Measurements from ENCODE around the gene DGKI. TPM values are rescaled to one million over a fixed set of nuclear protein-coding genes. Genes with fewer than 3 reads are reported as not detected.

The DGKI gene
- total and polyA plus RNA-seq, 2 donors (not counting 1 experiment from before 2014, with no cell fraction given): not detected

DNA sequence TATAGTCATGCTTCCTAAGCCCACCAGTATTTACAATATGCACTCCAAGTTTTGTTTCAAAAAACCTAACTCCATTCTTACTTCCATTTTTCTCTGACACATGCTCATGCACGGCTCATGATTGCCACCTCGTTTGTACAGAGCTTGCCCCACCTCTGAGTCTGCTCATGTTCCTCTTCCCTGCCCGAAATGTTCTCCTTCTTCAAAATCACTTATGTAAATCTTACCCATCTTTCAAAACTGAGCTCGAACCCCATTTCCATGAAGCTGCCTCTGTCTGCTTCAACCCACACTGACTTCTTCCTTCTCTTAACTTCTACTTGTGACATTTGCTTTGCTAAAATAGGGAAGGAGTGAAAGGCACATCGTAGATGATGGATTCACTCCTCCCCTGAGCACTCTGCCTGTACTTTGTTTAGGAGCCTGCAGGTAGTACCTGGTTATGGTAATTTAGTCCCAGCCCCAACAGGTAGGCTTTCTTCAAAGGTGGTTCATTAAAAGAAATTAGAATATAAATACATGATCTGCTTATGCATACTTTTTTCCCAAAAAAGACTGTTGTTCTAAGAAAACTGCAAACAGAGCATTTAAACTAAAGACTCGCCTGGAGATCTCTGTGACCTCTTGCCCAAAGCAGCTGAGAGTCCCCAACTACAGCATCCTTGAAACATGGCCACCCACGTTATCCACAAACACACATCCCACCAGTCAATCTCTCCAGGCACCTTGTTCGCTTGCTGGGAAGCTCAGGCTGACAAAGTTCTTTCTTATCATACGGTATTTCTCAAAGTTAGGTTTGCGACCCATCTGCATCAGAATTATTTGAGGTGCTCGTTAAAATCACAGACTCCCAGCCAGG, 172.0 kb downstream of the DGKI start:
- Histone ChIP-seq H3K9me3 (ENCODE audit: control extremely low read depth in 1 of 3, control insufficient read depth in 2 of 3, insufficient read depth in 1 of 3, low read length in 2 of 3) (no peaks in the 10 kb centered on the region), H4K20me1 (ENCODE audit: control insufficient read depth, insufficient read depth, low read length, poor library complexity, severe bottlenecking) (no peaks in the 10 kb centered on the region), H3K4me3 (ENCODE audit: control extremely low read depth in 1 of 5, extremely low read depth in 1 of 5, insufficient read depth in 1 of 5, low read depth in 2 of 5, low read length in 4 of 5) (no peak overlapping the region), H3K4me2 (replicated peaks; ENCODE audit: low read depth, low read length, poor library complexity, severe bottlenecking) (no peak overlapping the region), H3K4me1 (ENCODE audit: control insufficient read depth in 2 of 2, insufficient read depth in 2 of 2, low read length in 2 of 2) (no peaks in the 10 kb centered on the region), H3K27me3 (replicated peaks in 1 of 4; ENCODE audit: control extremely low read depth in 1 of 4, control insufficient read depth in 3 of 4, insufficient read depth in 4 of 4, low read length in 3 of 4) (no peaks in the 10 kb centered on the region), H3K9ac (ENCODE audit: low read length) (no peak overlapping the region), H2AFZ (ENCODE audit: insufficient read depth, low read depth, low read length, poor library complexity, severe bottlenecking) (no peak overlapping the region), H3K27ac (ENCODE audit: low read length in 2 of 2) (no peak overlapping the region), H3K36me3 (replicated peaks in 1 of 2; ENCODE audit: control extremely low read depth in 1 of 2, control insufficient read depth in 1 of 2, extremely low read depth in 1 of 2, insufficient read depth in 2 of 2, low read length in 1 of 2) (no peaks in the 10 kb centered on the region), H3K79me2 (ENCODE audit: control insufficient read depth, insufficient read depth, low read length) (no peaks in the 10 kb centered on the region)
- Mint-ChIP-seq H3K27ac (no peak overlapping the region), H3K4me3 (no peak overlapping the region), H3K27me3 (peaks cover 10% of the 10 kb centered on the region), H3K4me1 (no peaks in the 10 kb centered on the region), H3K9me3 (ENCODE audit: insufficient read depth) (no peaks in the 10 kb centered on the region)
- TF ChIP-seq EZH2 (IDR thresholded peaks at IDR 0.05; ENCODE audit: borderline replicate concordance, insufficient read depth, low read depth, low read length, poor library complexity, severe bottlenecking): no peak
- TF ChIP-seq, protein P1, sequence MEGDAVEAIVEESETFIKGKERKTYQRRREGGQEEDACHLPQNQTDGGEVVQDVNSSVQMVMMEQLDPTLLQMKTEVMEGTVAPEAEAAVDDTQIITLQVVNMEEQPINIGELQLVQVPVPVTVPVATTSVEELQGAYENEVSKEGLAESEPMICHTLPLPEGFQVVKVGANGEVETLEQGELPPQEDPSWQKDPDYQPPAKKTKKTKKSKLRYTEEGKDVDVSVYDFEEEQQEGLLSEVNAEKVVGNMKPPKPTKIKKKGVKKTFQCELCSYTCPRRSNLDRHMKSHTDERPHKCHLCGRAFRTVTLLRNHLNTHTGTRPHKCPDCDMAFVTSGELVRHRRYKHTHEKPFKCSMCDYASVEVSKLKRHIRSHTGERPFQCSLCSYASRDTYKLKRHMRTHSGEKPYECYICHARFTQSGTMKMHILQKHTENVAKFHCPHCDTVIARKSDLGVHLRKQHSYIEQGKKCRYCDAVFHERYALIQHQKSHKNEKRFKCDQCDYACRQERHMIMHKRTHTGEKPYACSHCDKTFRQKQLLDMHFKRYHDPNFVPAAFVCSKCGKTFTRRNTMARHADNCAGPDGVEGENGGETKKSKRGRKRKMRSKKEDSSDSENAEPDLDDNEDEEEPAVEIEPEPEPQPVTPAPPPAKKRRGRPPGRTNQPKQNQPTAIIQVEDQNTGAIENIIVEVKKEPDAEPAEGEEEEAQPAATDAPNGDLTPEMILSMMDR (IDR thresholded peaks at IDR 0.05): no peak
- ATAC-seq (ENCODE audit: low read depth) (no peak), DNase-seq (no peak)
- ChIA-PET POLR2A (no interaction called here), CTCF (no interaction called here)
- 60% methylated on average over 10 of the region's 11 CpGs for WGBS (ENCODE audit: insufficient coverage)
- intact Hi-C loops (cut with micrococcal nuclease): no loop called here

DNA sequence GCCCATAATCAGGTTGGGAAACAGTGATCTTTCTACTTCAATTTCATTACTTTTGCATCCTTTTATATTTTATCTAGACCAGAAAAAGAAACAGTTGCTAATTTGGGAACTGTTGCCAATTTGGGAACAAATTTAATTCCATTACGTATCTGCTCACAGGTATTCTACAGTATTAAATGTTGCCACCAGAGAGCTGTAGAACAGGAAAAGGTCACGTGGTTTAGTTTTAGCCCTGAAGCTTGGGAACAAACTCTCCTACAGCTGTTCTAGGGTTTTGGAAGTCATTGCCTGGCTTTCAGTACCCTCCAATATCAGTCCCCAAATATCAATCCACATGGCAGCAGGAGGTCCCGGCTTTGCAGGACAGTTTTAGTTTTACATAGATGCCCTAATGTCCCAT, 172.7 kb downstream of the DGKI start:
- H3K27me3 ChIP-seq (replicated peaks in 1 of 4; ENCODE audit: control extremely low read depth in 1 of 4, control insufficient read depth in 3 of 4, insufficient read depth in 4 of 4, low read length in 3 of 4): no peaks in the 10 kb centered on the region
- H3K9me3 Mint-ChIP-seq (ENCODE audit: insufficient read depth): no peaks in the 10 kb centered on the region
- no peak overlapping the region for H3K4me3 ChIP-seq (ENCODE audit: control extremely low read depth in 1 of 5, extremely low read depth in 1 of 5, insufficient read depth in 1 of 5, low read depth in 2 of 5, low read length in 4 of 5)
- intact Hi-C loops (cut with micrococcal nuclease): no loop called here
- H3K4me2 ChIP-seq (replicated peaks; ENCODE audit: low read depth, low read length, poor library complexity, severe bottlenecking): no peak overlapping the region
- H3K9ac ChIP-seq (ENCODE audit: low read length): no peak overlapping the region
- H2AFZ ChIP-seq (ENCODE audit: insufficient read depth, low read depth, low read length, poor library complexity, severe bottlenecking): no peak overlapping the region
- DNase-seq: no peak
- ATAC-seq (ENCODE audit: low read depth): no peak
- ChIA-PET POLR2A (no interaction called here), CTCF (no interaction called here)
- H3K27ac ChIP-seq (ENCODE audit: low read length in 2 of 2): no peak overlapping the region
- TF ChIP-seq EZH2 (IDR thresholded peaks at IDR 0.05; ENCODE audit: borderline replicate concordance, insufficient read depth, low read depth, low read length, poor library complexity, severe bottlenecking): no peak
- TF ChIP-seq, protein P1 (IDR thresholded peaks at IDR 0.05): no peak
- H3K4me3 Mint-ChIP-seq: no peak overlapping the region
- H3K4me1 Mint-ChIP-seq: no peaks in the 10 kb centered on the region
- no peak overlapping the region for H3K27ac Mint-ChIP-seq
- H3K79me2 ChIP-seq (ENCODE audit: control insufficient read depth, insufficient read depth, low read length): no peaks in the 10 kb centered on the region
- no CpG with 5 or more reads among the region's 3 CpGs for WGBS (ENCODE audit: insufficient coverage)
- no peaks in the 10 kb centered on the region for H3K4me1 ChIP-seq (ENCODE audit: control insufficient read depth in 2 of 2, insufficient read depth in 2 of 2, low read length in 2 of 2)
- H4K20me1 ChIP-seq (ENCODE audit: control insufficient read depth, insufficient read depth, low read length, poor library complexity, severe bottlenecking): no peaks in the 10 kb centered on the region
- H3K27me3 Mint-ChIP-seq: peaks cover 10% of the 10 kb centered on the region
- H3K36me3 ChIP-seq (replicated peaks in 1 of 2; ENCODE audit: control extremely low read depth in 1 of 2, control insufficient read depth in 1 of 2, extremely low read depth in 1 of 2, insufficient read depth in 2 of 2, low read length in 1 of 2): no peaks in the 10 kb centered on the region
- no peaks in the 10 kb centered on the region for H3K9me3 ChIP-seq (ENCODE audit: control extremely low read depth in 1 of 3, control insufficient read depth in 2 of 3, insufficient read depth in 1 of 3, low read length in 2 of 3)

Data from B cell (primary cell).